Ishikawa (cell line): ENCODE data around the gene FOXO6.

Experiments used
- RAD21 ChIP-seq: IDR thresholded peaks from 2 replicates; pipeline ENCODE4 v1.6.1; 2012; ENCODE audit warnings: low read depth
- YY1 ChIP-seq: IDR thresholded peaks from 2 replicates; pipeline ENCODE4 v1.6.1; 2012; ENCODE audit warnings: low read depth
- TF ChIP-seq, protein P1 (sequence below): IDR thresholded peaks from 2 replicates; pipeline ENCODE4 v1.6.1; 2012

DNA sequence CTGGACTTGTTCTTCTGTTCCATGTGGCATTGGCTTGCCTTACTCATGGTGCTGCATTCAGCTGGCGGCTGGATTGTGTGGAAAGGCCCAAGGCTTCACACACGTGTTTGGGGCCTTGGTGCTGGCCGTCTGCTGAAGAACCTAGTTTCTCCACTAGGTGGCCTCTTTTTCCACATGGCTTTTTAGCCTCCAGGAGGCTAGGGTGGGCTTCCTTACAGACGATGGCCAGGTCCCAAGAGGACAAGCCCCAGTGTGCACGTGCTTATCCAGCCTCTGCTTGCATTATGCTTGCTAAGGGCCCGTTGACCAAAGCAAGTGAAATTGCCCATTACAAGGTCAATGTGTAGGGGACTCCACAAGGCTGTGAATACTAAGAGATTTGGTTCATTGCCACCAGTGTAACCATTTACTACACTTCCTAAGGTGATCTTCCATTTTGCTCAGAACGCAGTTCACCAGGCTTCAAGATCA, 47.5 kb upstream of the FOXO6 start:
- TF ChIP-seq RAD21 (peak; percentile 57), YY1 (no peak)
- TF ChIP-seq, protein P1, sequence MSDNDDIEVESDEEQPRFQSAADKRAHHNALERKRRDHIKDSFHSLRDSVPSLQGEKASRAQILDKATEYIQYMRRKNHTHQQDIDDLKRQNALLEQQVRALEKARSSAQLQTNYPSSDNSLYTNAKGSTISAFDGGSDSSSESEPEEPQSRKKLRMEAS: peak; percentile 74
